Measurements from ENCODE around the gene DGKH.
"Not testable (repeated sequence)": the region's sequence is repeated elsewhere in the genome, so short reads cannot be mapped to it uniquely, and the experiment has no call there.

DGKH gene

DNA sequence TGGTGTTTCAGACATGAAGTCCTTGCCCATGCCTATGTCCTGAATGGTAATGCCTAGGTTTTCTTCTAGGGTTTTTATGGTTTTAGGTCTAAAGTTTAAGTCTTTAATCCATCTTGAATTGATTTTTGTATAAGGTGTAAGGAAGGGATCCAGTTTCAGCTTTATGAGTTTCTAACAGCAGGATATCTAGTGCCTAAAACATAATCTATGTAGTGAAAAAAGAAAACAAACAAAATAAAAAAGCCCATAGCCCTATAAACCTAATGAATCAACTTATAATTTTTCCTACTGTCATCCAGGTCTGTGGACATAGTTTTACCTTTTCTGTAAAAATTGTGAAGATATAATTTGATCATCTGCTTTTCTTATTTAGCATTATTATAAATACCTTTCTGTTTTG lies 115.5 kb downstream of the DGKH start:
- in situ Hi-C loops (cut with MboI; ENCODE audit: low sequenced_read_pairs), result not testable (repeated sequence)

DNA sequence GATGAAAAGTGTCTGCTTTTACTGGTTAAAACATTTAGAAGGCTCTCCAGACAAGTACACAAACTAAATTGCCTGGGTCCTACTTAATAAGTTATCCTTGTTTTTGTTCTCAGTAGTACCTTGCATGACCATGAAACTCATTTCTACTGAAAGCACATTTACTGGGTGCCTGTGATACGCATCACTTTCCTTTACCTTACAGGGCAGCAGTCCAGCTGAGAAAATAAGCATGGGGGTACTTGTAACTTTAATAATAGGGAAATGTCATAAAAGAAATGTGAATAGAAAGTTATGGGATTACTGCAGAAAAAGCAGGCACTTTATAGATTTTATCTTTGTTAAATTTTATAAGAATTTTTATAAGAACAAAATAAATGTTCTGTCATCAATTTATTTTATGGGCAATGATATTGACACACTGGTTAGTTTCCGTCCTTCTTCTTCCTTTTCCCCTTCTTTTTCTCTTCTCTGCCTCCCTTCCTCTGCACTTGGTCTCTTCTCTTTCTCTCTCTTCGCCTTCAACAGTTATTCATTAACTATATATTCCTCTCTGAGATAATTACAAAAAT lies 116.2 kb downstream of the DGKH start:
- in situ Hi-C loops (cut with MboI; ENCODE audit: low sequenced_read_pairs), result no loop called here

DNA sequence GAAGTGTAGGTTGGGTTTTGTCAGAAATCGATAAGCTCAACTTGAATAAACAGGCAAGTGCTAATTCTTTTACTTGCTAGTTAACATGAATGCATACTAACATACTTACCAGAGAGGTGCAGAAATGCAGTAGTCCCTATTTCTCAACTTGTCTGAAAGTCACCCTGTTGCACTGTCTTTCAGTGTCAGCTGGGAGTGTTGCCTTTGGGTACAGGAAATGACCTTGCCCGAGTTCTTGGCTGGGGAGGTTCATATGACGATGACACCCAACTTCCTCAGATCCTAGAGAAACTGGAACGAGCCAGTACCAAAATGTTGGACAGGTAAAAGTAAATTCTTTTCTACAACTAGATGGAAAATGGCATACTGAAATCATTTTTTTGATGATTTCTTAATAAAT lies 120.0 kb downstream of the DGKH start:
- in situ Hi-C loops (cut with MboI; ENCODE audit: low sequenced_read_pairs), result no loop called here

DNA sequence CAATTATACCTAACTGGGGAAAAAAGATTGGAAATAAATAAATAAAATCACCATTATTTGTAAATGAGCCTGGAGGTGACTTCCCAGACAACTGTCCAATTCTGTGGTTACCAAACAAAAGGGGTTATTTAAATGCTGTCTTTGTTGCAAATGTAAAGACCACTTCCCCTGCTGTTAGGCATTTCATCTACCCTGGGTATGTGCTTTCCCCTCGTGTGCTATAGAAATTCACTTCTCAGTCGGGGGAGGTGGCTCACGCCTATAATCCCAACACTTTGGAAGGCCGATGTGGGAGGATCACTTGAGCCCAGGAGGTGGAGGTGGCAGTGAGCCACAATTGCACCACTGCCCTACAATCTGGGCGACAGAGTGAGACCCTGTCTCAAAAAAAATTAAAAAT lies 121.6 kb downstream of the DGKH start:
- in situ Hi-C loops (cut with MboI; ENCODE audit: low sequenced_read_pairs), result no loop called here

DNA sequence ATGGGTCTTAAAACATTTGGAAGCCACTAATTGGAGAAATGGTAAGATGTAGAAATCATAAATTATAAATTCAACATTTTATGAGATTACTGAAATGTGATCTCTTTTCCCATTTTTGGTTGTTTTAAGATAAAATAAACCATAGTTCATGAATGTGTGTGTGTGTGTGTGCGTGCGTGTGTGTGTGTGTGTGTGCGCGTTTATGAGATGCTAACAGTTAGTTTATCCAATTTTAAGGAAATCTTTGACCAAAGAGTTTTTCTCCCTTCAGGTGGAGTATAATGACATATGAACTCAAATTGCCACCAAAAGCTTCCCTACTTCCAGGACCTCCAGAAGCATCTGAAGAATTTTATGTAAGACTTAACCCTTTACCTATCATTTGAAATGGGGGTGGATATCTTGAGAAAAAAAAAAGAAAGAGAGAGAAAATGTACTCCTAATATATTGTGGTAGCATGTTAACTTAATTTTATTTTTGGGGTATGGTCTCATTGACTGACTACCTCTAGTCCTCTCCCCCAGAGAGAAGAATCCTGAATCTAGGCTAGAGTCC lies 125.4 kb downstream of the DGKH start:
- in situ Hi-C loops (cut with MboI; ENCODE audit: low sequenced_read_pairs), result no loop called here

DNA sequence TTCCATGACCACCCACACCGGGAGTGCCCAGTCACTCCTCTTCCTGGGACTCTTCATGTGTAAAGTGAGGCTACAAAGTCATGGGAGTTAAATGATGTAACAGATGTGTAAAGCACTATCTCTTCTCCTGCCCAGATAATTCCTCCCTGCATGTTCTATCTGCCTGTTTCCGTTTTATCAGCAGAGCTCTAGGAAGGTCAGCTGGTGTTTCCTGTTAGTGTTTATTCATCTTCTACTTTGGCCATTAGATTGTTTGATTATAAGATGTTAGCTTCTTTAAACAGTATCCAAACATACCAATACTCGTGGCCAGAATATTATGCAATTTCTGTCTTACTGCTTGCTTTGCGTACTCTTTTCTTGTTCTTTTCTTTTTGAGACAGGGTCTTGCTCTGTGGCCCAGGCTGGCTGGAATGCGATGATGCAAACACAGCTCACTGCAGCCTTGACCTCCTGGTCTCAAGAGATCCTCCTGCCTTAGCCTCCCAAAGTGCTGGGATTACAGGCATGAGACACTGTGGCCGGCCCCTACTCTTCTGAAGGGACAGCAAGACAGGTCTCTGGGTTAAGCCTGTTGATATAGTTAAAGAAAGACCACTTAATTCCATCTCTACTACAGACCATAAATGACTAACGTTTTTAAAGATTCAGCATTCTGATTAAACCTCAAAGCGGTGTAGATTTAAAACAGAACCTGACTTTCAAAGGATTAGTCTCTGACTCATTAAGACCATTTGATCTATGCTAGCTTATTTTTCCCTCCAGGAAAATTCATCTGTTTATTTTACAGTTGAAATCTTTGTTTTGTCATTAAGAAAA lies 126.1 kb downstream of the DGKH start:
- in situ Hi-C loops (cut with MboI; ENCODE audit: low sequenced_read_pairs), result no loop called here

DNA sequence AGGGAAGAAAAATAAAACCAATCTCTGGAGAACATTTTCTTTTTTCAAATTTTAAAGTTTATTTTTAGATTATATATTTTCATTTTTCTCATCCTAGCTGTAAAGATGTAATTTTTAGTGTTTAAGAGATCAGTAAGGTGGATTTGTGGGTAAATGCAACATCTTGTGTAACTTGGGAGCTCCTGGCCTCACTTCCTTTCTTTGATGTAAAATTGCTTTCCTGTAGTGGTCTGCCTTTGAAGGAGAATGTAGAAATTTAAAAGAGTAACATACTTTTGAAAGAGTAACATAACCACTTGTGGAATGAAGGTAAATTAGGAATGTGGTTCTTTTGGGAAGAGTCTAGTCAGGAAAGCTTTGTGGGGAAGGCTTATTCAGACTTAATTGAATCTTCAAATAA lies 127.8 kb downstream of the DGKH start:
- in situ Hi-C loops (cut with MboI; ENCODE audit: low sequenced_read_pairs), result no loop called here

DNA sequence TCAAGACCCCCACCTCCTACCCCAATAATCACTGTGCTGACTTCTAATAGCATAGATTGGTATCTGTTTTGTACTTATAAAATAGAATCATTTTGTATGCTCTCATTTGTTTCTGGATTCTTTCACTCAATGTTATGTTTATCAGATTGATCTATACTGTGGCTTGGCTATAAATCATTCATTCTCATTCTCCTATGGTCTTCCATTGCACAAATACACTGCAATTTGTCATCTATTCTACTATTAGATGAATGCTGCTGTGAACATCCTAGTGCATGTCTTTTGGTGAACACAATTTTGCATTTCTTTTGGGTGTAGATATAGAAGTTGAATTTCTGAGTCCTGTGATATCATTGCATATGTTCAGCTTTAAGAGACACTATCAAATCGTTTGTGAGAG lies 128.7 kb downstream of the DGKH start:
- in situ Hi-C loops (cut with MboI; ENCODE audit: low sequenced_read_pairs), result no loop called here

DNA sequence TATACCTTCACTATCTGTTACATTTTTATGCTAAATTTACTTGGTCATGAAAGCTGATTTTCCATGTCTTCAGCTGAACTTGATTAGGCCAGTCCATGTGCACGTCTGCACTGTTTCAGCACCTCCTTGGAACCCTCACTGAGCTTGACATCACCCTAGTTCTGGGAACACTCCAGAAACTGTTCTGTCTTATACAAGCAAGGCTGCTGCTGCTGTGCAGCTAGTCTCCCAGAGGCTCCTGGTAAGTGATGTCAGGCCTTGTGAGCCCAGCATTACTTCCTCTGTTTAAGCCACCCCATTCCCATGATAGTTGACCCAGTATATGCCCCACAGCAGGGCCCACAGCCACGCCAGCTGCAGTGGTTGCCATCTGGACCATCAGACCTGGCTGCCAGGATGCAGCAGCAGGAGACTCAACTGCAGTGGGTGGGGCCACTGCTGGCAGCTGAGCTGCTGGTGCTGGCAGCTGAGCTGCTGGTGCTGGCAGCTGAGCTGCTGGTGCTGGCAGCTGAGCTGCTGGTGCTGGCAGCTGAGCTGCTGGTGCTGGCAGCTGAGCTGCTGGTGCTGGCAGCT lies 133.0 kb downstream of the DGKH start:
- in situ Hi-C loops (cut with MboI; ENCODE audit: low sequenced_read_pairs), result no loop called here

DNA sequence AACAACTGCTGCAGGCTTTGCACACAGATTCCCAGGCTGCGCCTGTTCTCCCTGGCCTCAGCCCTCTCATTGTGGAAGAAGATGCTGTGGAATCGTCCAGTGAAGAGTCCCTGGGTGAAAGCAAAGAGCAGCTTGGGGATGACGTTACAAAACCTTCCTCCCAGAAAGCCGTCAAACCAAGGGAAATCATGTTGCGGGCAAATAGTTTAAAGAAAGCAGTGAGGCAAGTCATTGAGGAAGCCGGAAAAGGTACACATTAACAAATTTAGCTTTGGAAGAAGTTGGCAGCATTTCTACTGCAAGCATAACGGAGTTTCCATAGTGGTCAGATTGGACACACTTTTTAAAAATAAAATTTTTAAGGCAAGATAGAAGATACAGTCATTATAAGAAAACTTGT lies 140.6 kb downstream of the DGKH start:
- in situ Hi-C loops (cut with MboI; ENCODE audit: low sequenced_read_pairs), result no loop called here

DNA sequence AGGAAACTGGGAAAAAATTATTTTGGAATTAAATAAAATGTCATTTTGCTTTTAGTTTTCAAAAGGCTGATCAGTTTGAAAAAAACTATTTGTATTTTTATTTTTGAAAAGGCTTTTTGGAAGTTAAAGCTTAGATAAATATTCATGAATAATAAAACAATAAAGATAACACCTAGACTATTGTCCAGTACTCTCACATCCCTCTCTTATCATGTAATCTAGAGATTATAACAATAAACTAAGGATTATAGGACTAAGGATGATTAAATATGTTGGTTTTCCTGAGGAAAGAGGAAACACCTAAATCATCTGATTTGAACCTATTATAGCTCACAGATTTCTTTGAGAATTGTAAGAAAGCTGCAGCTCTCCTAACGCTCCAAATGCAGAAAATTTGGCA lies 142.1 kb downstream of the DGKH start:
- in situ Hi-C loops (cut with MboI; ENCODE audit: low sequenced_read_pairs), result no loop called here

DNA sequence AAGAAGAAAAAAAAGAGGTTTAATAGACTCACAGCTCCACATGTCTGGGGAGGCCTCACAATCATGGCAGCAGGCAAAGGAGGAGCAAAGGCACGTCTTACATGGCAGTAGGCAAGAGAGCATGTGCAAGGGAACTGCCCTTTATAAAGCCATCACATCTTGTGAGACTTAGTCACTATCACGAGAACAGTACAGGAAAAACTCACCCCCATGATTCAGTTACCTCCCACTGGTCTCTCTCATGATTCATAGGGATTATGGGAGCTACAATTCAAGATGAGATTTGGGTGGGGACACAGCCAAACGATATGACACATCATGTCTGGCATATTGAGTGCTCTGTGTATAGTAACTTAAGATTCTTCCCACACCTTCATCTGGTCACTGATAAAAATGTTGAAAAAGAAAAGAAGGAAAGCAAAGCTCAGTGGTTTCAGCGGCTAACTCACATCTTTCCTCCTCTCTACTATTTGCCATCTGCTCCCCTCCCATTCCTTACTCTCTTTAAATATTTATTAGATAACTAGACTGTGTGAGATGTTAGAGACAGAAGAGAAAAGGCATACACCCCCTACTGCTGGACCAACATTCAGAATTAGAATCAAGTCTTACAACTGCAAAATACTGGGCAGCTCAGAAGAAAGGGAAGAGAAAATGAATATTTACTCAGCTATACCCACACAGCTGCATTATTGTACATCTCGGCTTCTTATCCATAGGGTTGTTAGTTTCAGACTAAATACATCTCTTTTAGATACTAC lies 163.4 kb downstream of the DGKH start:
- in situ Hi-C loops (cut with MboI; ENCODE audit: low sequenced_read_pairs), result no loop called here

DNA sequence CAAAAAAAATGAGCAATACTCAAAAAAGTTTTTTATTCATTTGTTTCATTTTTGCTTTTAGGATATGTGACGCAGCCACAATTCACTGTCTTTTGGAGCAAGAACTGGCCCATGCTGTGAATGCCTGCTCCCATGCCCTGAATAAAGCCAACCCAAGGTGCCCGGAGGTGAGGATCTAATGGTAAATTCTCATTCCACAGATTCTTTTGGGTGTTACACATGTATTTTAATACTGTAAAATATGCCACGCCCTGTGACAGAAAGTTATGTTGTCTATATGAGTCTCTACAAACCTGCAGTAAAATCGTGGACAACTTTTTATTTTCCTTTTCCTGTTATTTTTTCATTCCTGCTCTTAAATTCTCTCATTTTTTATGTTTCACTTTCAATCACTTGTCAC lies 166.0 kb downstream of the DGKH start:
- in situ Hi-C loops (cut with MboI; ENCODE audit: low sequenced_read_pairs), result no loop called here

DNA sequence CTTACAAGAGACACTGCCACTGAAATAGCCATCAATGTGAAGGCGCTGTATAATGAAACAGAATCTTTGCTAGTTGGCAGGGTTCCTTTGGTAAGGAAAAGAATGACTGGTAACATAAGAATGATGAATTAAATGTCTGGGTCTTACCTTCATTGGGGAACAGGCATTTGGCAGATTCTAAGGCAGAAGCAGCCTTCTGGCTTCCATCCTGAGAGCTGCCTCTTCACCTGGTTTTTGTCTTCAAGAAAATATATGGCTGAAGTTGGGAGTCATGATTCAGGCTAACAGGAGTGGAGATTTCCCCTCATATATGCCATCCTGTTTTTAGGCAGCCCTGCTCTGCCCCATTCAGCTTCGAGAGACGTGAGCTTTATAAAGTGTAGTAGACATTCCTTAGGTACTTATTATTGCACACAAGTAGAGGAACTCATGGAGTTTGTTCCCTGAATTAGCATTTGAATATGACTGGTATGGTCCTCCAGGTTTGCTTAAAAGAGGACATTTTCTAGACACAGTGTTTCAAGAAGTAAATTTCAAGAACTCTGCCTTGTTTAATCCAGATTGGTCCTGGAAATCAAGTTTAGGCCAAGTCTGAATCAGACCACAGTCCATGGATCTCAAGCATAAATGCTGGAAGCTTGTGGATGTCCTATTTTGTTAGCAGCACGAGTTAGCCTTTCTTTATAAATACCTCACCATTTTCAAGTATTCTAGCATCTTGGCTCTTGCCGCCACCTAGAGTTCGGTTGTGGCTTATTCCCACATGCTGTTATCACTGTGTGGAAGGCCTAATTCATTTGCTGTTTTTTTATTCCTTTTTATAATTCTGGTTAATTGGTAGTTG lies 167.4 kb downstream of the DGKH start:
- in situ Hi-C loops (cut with MboI; ENCODE audit: low sequenced_read_pairs), result no loop called here

DNA sequence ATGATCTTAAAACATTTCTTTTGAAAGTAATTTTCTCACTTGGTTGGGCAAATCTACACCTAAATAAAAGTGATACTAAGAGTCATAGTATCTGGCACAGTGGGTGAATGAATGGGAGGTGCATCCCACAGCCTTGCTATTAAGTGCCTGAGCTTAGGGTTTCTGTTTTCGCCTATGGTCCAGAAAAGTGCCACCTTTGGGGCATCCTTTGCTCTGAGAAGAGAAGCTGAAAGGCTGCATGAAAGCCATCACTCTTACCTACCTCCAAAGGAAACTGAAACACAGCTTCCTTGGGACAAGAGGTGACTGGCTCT lies 167.9 kb downstream of the DGKH start:
- in situ Hi-C loops (cut with MboI; ENCODE audit: low sequenced_read_pairs), result no loop called here

DNA sequence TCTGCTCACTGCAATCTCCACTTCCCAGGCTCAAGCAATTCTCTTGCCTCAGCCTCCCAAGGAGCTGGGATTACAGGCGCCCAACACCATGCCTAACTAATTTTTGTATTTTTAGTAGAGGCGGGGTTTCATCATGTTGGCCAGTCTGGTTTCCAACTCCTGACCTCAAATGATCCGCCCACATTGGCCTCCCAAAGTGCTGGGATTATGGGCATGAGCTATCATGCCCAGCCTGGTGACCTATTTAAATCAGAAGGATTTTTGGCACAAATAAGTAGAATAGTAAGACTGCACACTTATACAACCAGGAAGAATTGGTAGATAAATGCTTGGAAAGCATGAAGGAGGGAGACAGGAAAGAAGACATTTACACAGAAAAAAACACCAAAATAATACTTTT lies 170.1 kb downstream of the DGKH start:
- in situ Hi-C loops (cut with MboI; ENCODE audit: low sequenced_read_pairs), result no loop called here

DNA sequence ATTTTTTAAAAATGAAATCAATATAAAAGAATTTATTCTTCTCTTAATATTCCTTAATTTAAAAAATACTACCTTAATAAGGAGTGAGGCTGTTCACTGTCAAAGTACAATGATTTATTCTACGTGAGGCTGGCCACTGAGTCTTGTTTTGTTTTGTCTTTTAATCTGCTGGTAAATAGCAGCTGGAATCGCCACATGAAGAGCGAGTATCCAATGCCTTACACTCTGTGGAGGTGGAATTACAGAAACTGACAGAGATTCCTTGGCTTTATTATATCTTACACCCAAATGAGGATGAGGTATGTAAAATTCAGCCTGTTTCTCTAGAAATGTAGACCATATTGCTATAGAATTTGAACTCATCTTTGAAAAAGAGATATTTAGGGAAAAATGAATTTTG lies 170.6 kb downstream of the DGKH start:
- in situ Hi-C loops (cut with MboI; ENCODE audit: low sequenced_read_pairs), result no loop called here

DNA sequence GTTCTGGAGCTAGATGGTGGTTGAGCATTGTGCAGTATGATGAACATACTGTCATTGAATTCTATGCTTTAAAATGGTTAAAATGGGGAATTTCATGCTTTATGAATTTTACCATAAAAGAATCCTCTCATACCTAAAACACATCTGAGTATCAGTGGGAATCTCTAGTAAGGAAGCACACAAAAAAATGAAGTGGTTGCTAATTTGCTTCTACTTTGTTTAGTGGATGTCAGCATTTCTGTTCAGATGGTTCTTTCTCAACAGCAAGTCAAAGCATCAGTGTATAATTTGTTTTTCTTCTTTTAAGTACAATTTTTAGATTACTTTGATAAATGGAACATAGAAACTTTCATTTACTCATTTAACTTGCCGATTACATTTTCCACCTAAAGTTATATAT lies 171.4 kb downstream of the DGKH start:
- in situ Hi-C loops (cut with MboI; ENCODE audit: low sequenced_read_pairs), result no loop called here

DNA sequence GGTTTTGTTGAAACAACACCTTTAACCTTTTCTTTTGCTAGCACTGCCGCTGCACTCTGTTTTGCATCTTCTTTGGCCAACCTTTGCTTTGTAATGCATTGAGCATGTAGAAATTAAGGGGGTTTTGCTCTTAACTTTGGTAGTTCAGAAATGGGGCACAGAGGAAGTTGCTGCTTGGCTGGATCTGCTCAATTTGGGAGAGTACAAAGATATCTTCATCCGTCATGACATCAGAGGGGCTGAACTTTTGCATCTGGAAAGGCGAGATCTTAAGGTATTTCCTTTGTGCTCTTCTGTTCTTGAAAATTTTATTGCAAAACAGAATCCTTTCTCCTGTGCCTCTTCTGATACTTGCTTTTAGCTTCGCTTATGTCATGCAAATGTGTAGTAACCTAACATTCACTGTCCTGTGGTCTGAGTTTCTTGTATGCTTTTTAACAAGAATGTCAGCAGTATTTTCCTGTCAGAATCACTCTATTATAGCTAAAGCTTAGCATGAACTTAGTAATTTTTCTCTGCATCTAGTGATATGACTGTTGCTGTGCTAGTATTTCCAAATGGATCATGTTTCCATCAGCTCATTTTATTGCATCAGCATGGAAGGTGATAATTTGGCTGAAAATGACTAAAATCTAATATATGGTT lies 172.8 kb downstream of the DGKH start:
- in situ Hi-C loops (cut with MboI; ENCODE audit: low sequenced_read_pairs), result no loop called here

DNA sequence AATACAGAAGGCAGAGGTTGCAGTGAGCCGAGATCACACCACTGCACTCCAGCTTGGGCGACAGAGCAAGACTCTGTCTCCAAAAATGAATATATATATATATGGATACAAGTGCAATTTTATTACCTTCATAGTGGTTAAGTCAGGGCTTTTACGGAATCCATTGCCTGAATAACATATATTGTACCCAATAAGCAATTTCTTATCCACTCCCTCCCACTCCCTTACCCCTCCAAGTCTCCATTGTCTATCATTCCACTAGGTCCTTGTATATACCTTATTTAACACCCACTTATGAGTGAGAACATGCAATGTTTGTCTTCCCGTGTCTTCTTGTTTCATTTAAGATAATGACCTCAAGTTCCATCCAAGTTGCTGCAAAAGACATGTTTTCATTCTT lies 175.2 kb downstream of the DGKH start:
- in situ Hi-C loops (cut with MboI; ENCODE audit: low sequenced_read_pairs), result no loop called here

All from hTERT RPE-1 (cell line).